Mesothelial cell of epicardium (in vitro differentiated cells): Measurements from ENCODE around the gene WIPI1. TPM values are rescaled to one million over a fixed set of nuclear protein-coding genes. Genes with fewer than 3 reads are reported as not detected.

ENCODE experiments used
- DNase-seq, 2 experiments: peaks; one replicate each; pipeline ENCODE4 v3.0.0; 2021; ENCODE audit warnings: low spot score in 2 of 2; ENCODE audit not compliant: unreplicated experiment in 2 of 2
- H3K27ac Mint-ChIP-seq: 2 replicates; pipeline ENCODE4 v1.8.0; 2021; ENCODE audit warnings: mixed read lengths
- H3K27me3 Mint-ChIP-seq: 2 replicates; pipeline ENCODE4 v1.8.0; 2021; ENCODE audit warnings: low read depth, mixed read lengths
- H3K36me3 Mint-ChIP-seq: 2 replicates; pipeline ENCODE4 v1.8.0; 2021; ENCODE audit warnings: mixed read lengths
- H3K4me1 Mint-ChIP-seq: 2 replicates; pipeline ENCODE4 v1.8.0; 2021; ENCODE audit warnings: mixed read lengths
- H3K4me3 Mint-ChIP-seq: 2 replicates; pipeline ENCODE4 v1.8.0; 2021; ENCODE audit warnings: mild to moderate bottlenecking, moderate library complexity, mixed read lengths
- H3K9me3 Mint-ChIP-seq: 2 replicates; pipeline ENCODE4 v1.8.0; 2021; ENCODE audit warnings: mixed read lengths
- CTCF ChIP-seq: fragments of 200-600 bp; sonication (generic); IDR thresholded peaks from one replicate; pipeline ENCODE4 v1.5.0; 2021; ENCODE audit warnings: antibody characterized with exemption; ENCODE audit not compliant: unreplicated experiment
- total RNA-seq: library from RNA; stranded (reverse); gene quantifications from 3 replicates; pipeline ENCODE4 v1.2.1, GENCODE V29; 2021

WIPI1 gene
- total RNA-seq, 1 donor from 2014 or later, result 27.2 TPM

GRCh38 chr17:68455901-68456338, 1.4 kb downstream of the WIPI1 start:
- H3K36me3 Mint-ChIP-seq, result peaks cover 4% of the 10 kb centered on the region
- no peaks in the 10 kb centered on the region for H3K27me3 Mint-ChIP-seq
- DNase-seq, result no peak
- TF ChIP-seq CTCF, result no peak
- H3K4me3 Mint-ChIP-seq, result peak overlapping the region; percentile 92
- no peaks in the 10 kb centered on the region for H3K9me3 Mint-ChIP-seq
- H3K4me1 Mint-ChIP-seq, result peaks cover 23% of the 10 kb centered on the region
- peak overlapping the region; percentile 94 for H3K27ac Mint-ChIP-seq

- Mint-ChIP-seq H3K27me3 (no peaks in the 10 kb centered on the region), H3K4me3 (no peak overlapping the region), H3K27ac (no peak overlapping the region)
Observed at GRCh38 chr17:68453991-68454665, 3.2 kb downstream of the WIPI1 start.

GRCh38 chr17:68452724-68453290, 4.5 kb downstream of the WIPI1 start:
- H3K27me3 Mint-ChIP-seq, result no peaks in the 10 kb centered on the region
- no peak for TF ChIP-seq CTCF
- no peak overlapping the region for H3K4me3 Mint-ChIP-seq
- H3K27ac Mint-ChIP-seq, result no peak overlapping the region
- DNase-seq, result no peak
- H3K36me3 Mint-ChIP-seq, result peaks cover 11% of the 10 kb centered on the region
- H3K9me3 Mint-ChIP-seq, result no peaks in the 10 kb centered on the region
- H3K4me1 Mint-ChIP-seq, result peaks cover 16% of the 10 kb centered on the region

More at GRCh38 chr17:68453991-68454665, 3.2 kb downstream of the WIPI1 start:
- Mint-ChIP-seq H3K36me3 (peaks cover 11% of the 10 kb centered on the region), H3K4me1 (peaks cover 23% of the 10 kb centered on the region), H3K9me3 (no peaks in the 10 kb centered on the region)
- TF ChIP-seq CTCF, result no peak
- no peak for DNase-seq

- Mint-ChIP-seq H3K4me3 (no peak overlapping the region), H3K9me3 (no peaks in the 10 kb centered on the region), H3K27ac (no peak overlapping the region), H3K27me3 (no peaks in the 10 kb centered on the region), H3K4me1 (peaks cover 16% of the 10 kb centered on the region), H3K36me3 (peaks cover 11% of the 10 kb centered on the region)
- no peak for DNase-seq
- no peak for TF ChIP-seq CTCF
Observed at GRCh38 chr17:68451670-68452354, 5.5 kb downstream of the WIPI1 start.

- Mint-ChIP-seq H3K9me3 (no peaks in the 10 kb centered on the region), H3K36me3 (peaks cover 11% of the 10 kb centered on the region), H3K4me3 (no peak overlapping the region), H3K27ac (no peak overlapping the region), H3K27me3 (no peaks in the 10 kb centered on the region), H3K4me1 (peaks cover 6% of the 10 kb centered on the region)
- DNase-seq, result no peak
- TF ChIP-seq CTCF, result no peak
Observed at GRCh38 chr17:68450801-68451200, 6.5 kb downstream of the WIPI1 start.
